HG03135 (cell line): ENCODE results near the gene CALN1.

ENCODE experiments used
- ATAC-seq: cut with Tn5 transposase; IDR thresholded peaks from one replicate; pipeline ENCODE4 v1.9.1; 2021; ENCODE audit warnings: mild to moderate bottlenecking, moderate library complexity; ENCODE audit not compliant: unreplicated experiment

Gene CALN1

GRCh38 chr7:72053292-72053691, 358.8 kb downstream of the CALN1 start:
- ATAC-seq, result no peak

GRCh38 chr7:72048420-72048819, 363.7 kb downstream of the CALN1 start:
- ATAC-seq, result no peak

- no peak for ATAC-seq
Measured at GRCh38 chr7:72042855-72043254, 369.3 kb downstream of the CALN1 start.

GRCh38 chr7:72040641-72041040, 371.5 kb downstream of the CALN1 start:
- no peak for ATAC-seq

- ATAC-seq, result no peak
Measured at GRCh38 chr7:72039460-72039859, 372.7 kb downstream of the CALN1 start.

GRCh38 chr7:72038022-72038732, 374.0 kb downstream of the CALN1 start:
- ATAC-seq, result no peak

- no peak for ATAC-seq
Measured at GRCh38 chr7:72037516-72037915, 374.6 kb downstream of the CALN1 start.

- no peak for ATAC-seq
Measured at GRCh38 chr7:72035266-72035665, 376.9 kb downstream of the CALN1 start.

GRCh38 chr7:72032934-72033333, 379.2 kb downstream of the CALN1 start:
- no peak for ATAC-seq

GRCh38 chr7:72030994-72031667, 381.0 kb downstream of the CALN1 start:
- no peak for ATAC-seq

- no peak for ATAC-seq
Measured at GRCh38 chr7:72028267-72028666, 383.9 kb downstream of the CALN1 start.

GRCh38 chr7:72025381-72025960, 386.7 kb downstream of the CALN1 start:
- no peak for ATAC-seq

GRCh38 chr7:72023926-72024325, 388.2 kb downstream of the CALN1 start:
- ATAC-seq, result no peak

GRCh38 chr7:72021716-72022115, 390.4 kb downstream of the CALN1 start:
- no peak for ATAC-seq

GRCh38 chr7:72020311-72020710, 391.8 kb downstream of the CALN1 start:
- ATAC-seq, result no peak

- no peak for ATAC-seq
Measured at GRCh38 chr7:72019436-72019835, 392.7 kb downstream of the CALN1 start.

- no peak for ATAC-seq
Measured at GRCh38 chr7:72017756-72018155, 394.4 kb downstream of the CALN1 start.

GRCh38 chr7:72016574-72016973, 395.6 kb downstream of the CALN1 start:
- ATAC-seq, result no peak

- ATAC-seq, result no peak
Measured at GRCh38 chr7:72015136-72015535, 397.0 kb downstream of the CALN1 start.

GRCh38 chr7:72007018-72007417, 405.1 kb downstream of the CALN1 start:
- ATAC-seq, result no peak

GRCh38 chr7:72003236-72003635, 408.9 kb downstream of the CALN1 start:
- no peak for ATAC-seq

GRCh38 chr7:71996141-71996540, 416.0 kb downstream of the CALN1 start:
- no peak for ATAC-seq
